ENCODE measurements around the gene TDG. TPM values are rescaled to one million over a fixed set of nuclear protein-coding genes. Genes with fewer than 3 reads are reported as not detected.

Gene TDG
- total RNA-seq, 4 donors from 2014 or later, result 19.4 to 42.8 (median 24.9) TPM

DNA sequence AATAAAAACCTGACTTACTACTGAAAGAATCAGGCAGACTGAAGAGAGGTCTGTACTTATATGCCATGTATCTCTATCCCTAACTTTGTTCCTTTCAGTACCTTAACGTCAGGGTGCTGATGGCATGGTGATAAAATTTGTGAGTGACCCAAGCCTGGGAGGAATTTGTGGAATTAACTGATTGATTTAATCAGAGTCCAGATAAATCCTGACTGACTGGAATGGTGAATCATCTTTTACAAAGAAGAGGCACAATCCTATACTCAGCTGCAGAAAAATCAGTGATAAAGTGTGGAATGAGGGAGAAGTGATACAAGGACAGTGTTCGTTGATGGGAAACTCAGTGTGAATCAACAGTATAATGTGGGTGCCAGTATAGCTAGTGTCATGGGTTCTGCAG, 3.7 kb downstream of the TDG start:
- Histone ChIP-seq H3K4me3 (no peak overlapping the region), H3K27ac (no peak overlapping the region), H3K9me3 (no peaks in the 10 kb centered on the region), H3K4me1 (peaks cover 17 to 70% (median 33%) of the 10 kb centered on the region in 3 donors), H3K36me3 (peaks cover 0 to 7% (median 0%) of the 10 kb centered on the region in 3 donors), H3K27me3 (no peaks in the 10 kb centered on the region)
- DNase-seq, result no peak
- intact Hi-C loops (cut with DNase I), result no loop called here
- TF ChIP-seq, protein P1, sequence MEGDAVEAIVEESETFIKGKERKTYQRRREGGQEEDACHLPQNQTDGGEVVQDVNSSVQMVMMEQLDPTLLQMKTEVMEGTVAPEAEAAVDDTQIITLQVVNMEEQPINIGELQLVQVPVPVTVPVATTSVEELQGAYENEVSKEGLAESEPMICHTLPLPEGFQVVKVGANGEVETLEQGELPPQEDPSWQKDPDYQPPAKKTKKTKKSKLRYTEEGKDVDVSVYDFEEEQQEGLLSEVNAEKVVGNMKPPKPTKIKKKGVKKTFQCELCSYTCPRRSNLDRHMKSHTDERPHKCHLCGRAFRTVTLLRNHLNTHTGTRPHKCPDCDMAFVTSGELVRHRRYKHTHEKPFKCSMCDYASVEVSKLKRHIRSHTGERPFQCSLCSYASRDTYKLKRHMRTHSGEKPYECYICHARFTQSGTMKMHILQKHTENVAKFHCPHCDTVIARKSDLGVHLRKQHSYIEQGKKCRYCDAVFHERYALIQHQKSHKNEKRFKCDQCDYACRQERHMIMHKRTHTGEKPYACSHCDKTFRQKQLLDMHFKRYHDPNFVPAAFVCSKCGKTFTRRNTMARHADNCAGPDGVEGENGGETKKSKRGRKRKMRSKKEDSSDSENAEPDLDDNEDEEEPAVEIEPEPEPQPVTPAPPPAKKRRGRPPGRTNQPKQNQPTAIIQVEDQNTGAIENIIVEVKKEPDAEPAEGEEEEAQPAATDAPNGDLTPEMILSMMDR (IDR thresholded peaks at IDR 0.05), result no peak
- TF ChIP-seq POLR2A (IDR thresholded peaks at IDR 0.05), result no peak
- 62 to 63% methylated on average over 2 of the region's 2 CpGs for WGBS, 2 donors

DNA sequence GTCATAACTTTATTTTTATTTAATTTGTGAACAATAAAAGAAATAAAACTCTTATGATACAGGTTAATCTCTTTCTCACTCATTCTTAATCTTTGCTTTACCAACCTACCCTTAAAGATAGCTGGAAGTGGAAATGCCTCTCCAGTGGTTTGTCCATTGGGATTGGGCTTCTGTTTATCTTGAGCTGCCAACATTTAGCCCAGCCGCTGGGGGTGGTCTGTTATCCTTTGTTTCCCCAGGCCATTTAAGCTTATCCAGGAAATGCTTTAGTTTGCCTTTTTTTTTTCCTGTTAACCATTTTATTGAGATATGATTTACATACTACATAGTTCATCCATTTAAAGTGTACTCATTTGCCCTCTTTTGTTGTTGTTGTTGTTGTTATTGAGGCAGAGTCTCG, 8.2 kb downstream of the TDG start:
- DNase-seq, result no peak

DNA sequence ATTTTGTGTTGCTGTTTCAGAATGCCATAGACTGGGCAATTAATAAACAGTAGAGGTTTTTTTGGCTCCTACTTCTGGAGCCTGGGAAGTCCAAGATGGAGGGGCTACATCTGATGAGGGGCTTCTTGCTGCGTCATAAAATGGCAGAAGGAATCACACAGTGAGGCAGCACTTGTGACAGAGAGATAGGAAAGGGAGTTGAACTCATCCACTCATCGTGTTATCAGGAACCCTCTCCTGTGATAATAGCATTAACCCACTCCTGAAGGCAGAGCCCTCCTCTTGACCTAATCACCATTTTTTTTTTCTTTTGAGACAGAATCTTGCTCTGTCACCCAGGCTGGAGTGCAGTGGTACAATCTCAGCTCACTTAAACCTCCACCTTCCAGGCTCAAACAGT, 9.7 kb downstream of the TDG start:
- H3K27me3 ChIP-seq, result no peaks in the 10 kb centered on the region
- H3K4me1 ChIP-seq, result peaks cover 0 to 29% (median 3%) of the 10 kb centered on the region in 3 donors
- intact Hi-C loops (cut with DNase I), result no loop called here
- H3K27ac ChIP-seq, result no peak overlapping the region
- TF ChIP-seq, protein P1 (IDR thresholded peaks at IDR 0.05), result no peak
- no peak for TF ChIP-seq POLR2A (IDR thresholded peaks at IDR 0.05)
- H3K4me3 ChIP-seq, result no peak overlapping the region
- no peaks in the 10 kb centered on the region for H3K9me3 ChIP-seq
- DNase-seq, result no peak
- H3K36me3 ChIP-seq, result peaks cover 0 to 45% (median 0%) of the 10 kb centered on the region in 3 donors
- 81 to 94% methylated on average over 2 of the region's 2 CpGs for WGBS, 2 donors

More for the DNA sequence above, 8.2 kb downstream of the TDG start:
- Histone ChIP-seq H3K27ac (no peak overlapping the region), H3K27me3 (no peaks in the 10 kb centered on the region), H3K4me3 (no peak overlapping the region), H3K9me3 (no peaks in the 10 kb centered on the region), H3K36me3 (peaks cover 0 to 37% (median 0%) of the 10 kb centered on the region in 3 donors), H3K4me1 (peaks cover 7 to 44% (median 12%) of the 10 kb centered on the region in 3 donors)
- intact Hi-C loops (cut with DNase I), result no loop called here
- TF ChIP-seq, protein P1 (IDR thresholded peaks at IDR 0.05), result no peak
- TF ChIP-seq POLR2A (IDR thresholded peaks at IDR 0.05), result no peak
- WGBS, 2 donors, result 65 to 77% methylated on average over 2 of the region's 2 CpGs

DNA sequence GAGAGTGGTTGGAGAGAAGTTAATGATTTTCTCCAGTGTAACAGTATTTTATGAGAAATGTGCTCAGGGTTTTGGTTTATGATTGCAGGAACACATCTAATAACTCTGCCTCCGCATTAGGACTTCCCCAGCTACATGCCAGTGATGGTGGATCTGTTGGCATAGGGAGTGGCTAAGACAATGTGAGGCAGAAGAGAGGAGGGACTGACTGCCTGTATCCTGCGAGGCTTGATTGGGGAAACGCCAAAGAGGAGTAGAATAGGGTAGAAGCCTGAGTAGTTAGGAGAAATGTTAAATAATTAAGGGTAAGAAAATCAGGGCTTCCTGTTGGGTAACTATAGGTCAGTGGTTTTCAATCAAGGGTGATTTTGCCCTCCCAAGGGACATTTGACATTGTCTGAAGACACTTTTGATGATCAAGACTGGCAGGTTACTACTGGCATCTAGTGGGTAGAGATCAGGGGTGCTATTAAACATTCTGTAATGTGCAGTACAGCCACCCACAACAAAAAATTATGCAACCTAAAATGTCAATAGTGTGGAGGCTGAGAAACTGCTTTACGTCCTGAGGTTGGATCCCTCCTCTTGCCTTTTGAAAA, 12.8 kb downstream of the TDG start:
- no peak for TF ChIP-seq POLR2A (IDR thresholded peaks at IDR 0.05)
- TF ChIP-seq, protein P1 (IDR thresholded peaks at IDR 0.05), result no peak
- Histone ChIP-seq H3K4me3 (no peak overlapping the region), H3K4me1 (peaks cover 0 to 13% (median 0%) of the 10 kb centered on the region in 3 donors), H3K36me3 (peaks cover 0 to 76% (median 18%) of the 10 kb centered on the region in 3 donors), H3K27me3 (no peaks in the 10 kb centered on the region), H3K27ac (no peak overlapping the region), H3K9me3 (no peaks in the 10 kb centered on the region)
- 92 to 100% methylated on average over 4 of the region's 4 CpGs for WGBS, 2 donors
- intact Hi-C loops (cut with DNase I), result no loop called here
- DNase-seq, result no peak

DNA sequence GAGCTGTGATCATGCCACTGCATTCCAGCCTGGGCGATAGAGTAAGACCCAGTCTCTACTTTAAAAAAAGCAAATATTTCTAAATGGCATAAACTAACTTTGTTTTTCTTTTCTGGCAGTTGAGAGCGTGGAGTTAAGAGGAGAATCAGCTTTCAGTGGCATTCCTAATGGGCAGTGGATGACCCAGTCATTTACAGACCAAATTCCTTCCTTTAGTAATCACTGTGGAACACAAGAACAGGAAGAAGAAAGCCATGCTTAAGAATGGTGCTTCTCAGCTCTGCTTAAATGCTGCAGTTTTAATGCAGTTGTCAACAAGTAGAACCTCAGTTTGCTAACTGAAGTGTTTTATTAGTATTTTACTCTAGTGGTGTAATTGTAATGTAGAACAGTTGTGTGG, 21.2 kb downstream of the TDG start:
- 78 to 95% methylated on average over 2 of the region's 2 CpGs for WGBS, 2 donors
- H3K4me3 ChIP-seq, result no peak overlapping the region
- TF ChIP-seq POLR2A (IDR thresholded peaks at IDR 0.05), result no peak
- TF ChIP-seq, protein P1 (IDR thresholded peaks at IDR 0.05), result no peak
- H3K9me3 ChIP-seq, result no peaks in the 10 kb centered on the region
- H3K4me1 ChIP-seq, result no peaks in the 10 kb centered on the region
- DNase-seq, result no peak
- no peaks in the 10 kb centered on the region for H3K27me3 ChIP-seq
- intact Hi-C loops (cut with DNase I), result no loop called here
- H3K27ac ChIP-seq, result no peak overlapping the region
- H3K36me3 ChIP-seq, result peaks cover 4 to 85% (median 33%) of the 10 kb centered on the region in 3 donors

Measured in esophagus squamous epithelium (tissue), 5 donors.